ENCODE data around the gene SRGAP2B. TPM values are rescaled to one million over a fixed set of nuclear protein-coding genes. Genes with fewer than 3 reads are reported as not detected.
"Not testable (repeated sequence)": the region's sequence is repeated elsewhere in the genome, so short reads cannot be mapped to it uniquely, and the experiment has no call there.

SRGAP2B gene
- total and polyA plus RNA-seq, 2 of the 4 experiments (the other 2 are of a cell fraction): 15.9 to 50.7 TPM

DNA sequence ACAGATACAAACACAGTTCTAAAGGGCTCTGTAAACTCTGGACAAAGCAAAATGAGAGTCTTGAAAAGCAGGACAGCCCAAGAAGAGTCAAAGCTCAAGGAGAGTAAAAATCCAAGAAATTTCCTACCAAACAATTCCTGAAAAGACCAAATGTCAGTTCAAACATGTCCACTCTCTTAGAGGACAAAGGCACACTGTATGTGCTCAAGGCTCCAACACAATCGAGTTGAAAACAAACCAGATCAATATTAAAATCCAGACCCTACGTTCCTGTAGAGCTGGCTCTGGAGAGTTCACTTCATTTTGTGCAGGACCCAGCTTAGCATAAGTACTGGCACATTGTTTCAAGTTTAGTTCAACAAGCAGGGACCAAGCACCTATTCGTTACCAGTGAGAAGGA, 90.0 kb downstream of the SRGAP2B start:
- dilution Hi-C loops (cut with HindIII; ENCODE audit: low sequenced_read_pairs, unreplicated experiment); ATAC-seq (ENCODE audit: low read depth); H2BK15ac ChIP-seq (ENCODE audit: low read depth, low read length); H4K91ac ChIP-seq (ENCODE audit: insufficient read depth, low read depth, low read length); H4K20me1 ChIP-seq (ENCODE audit: insufficient read depth, low read length); H2AK9ac ChIP-seq (replicated peaks; ENCODE audit: low read depth, low read length, poor library complexity); H3K23ac ChIP-seq (ENCODE audit: low read depth, low read length); H2BK5ac ChIP-seq (ENCODE audit: low read depth, low read length, poor library complexity, severe bottlenecking); H2AK5ac ChIP-seq (ENCODE audit: low read depth, low read length); H4K8ac ChIP-seq (ENCODE audit: low read depth in 2 of 2, low read length in 2 of 2); H3K9ac ChIP-seq (ENCODE audit: low read depth, low read length); H3K27me3 ChIP-seq (ENCODE audit: control insufficient read depth, insufficient read depth, low read length); H3K4me3 ChIP-seq (ENCODE audit: insufficient read depth, low read depth, low read length); H3K56ac ChIP-seq (ENCODE audit: extremely low read depth, insufficient read depth, low read length); H2BK20ac ChIP-seq (ENCODE audit: low read depth, low read length); CTCF ChIA-PET; H3K27ac ChIP-seq (ENCODE audit: insufficient read depth, low read length); H2AFZ ChIP-seq (replicated peaks; ENCODE audit: low read length, poor library complexity); H3K79me1 ChIP-seq (ENCODE audit: low read depth in 1 of 2, low read length in 2 of 2); H3K14ac ChIP-seq (replicated peaks; ENCODE audit: low read depth, low read length); H3K18ac ChIP-seq (ENCODE audit: low read depth, low read length); H3K4me1 ChIP-seq (ENCODE audit: control insufficient read depth, insufficient read depth, low read length); H3K4me2 ChIP-seq (ENCODE audit: low read depth, low read length); POLR2A ChIA-PET (ENCODE audit: unreplicated experiment); H3K9me1 ChIP-seq (ENCODE audit: insufficient read depth, low read length); H2BK120ac ChIP-seq (ENCODE audit: low read depth, low read length); H4K5ac ChIP-seq (ENCODE audit: low read depth, low read length); H3K4ac ChIP-seq (ENCODE audit: low read depth, low read length); H3K36me3 ChIP-seq (ENCODE audit: control insufficient read depth, insufficient read depth, low read length); H3K9me3 ChIP-seq (ENCODE audit: control insufficient read depth, insufficient read depth, low read length); intact Hi-C loops (cut with micrococcal nuclease); BruUV-seq (replicated peaks); DNase-seq; in situ Hi-C loops (cut with MboI; ENCODE audit: low sequenced_read_pairs): not testable (repeated sequence)
- no CpG with 5 or more reads among the region's 3 CpGs for WGBS, 2 experiments (ENCODE audit: extremely low coverage in 2 of 2, insufficient read length in 1 of 2)

DNA sequence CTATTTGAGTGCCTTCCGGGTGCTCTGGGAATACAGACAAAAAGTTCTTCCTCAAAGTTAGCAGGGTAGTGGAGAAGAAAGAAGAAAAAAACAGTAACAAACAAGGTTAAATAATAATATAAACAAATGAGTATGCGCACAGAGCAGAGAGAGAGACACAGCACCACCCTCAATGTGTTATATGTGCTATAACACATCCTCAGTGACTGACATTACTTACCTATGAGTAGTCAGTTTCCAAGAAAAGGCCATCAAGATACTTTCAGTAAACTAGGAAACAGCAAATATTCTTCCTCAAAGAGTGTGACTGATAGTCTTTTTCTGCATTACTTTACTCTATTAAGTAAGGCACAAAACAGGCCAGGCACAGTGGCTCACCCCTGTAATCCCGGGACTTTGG, 93.7 kb downstream of the SRGAP2B start:
- dilution Hi-C loops (cut with HindIII; ENCODE audit: low sequenced_read_pairs, unreplicated experiment); H4K5ac ChIP-seq (ENCODE audit: low read depth, low read length); H3K27me3 ChIP-seq (ENCODE audit: control insufficient read depth, insufficient read depth, low read length); H2AK9ac ChIP-seq (replicated peaks; ENCODE audit: low read depth, low read length, poor library complexity); H3K4me1 ChIP-seq (ENCODE audit: control insufficient read depth, insufficient read depth, low read length); H2AK5ac ChIP-seq (ENCODE audit: low read depth, low read length); ATAC-seq (ENCODE audit: low read depth); H2BK5ac ChIP-seq (ENCODE audit: low read depth, low read length, poor library complexity, severe bottlenecking); H3K9me1 ChIP-seq (ENCODE audit: insufficient read depth, low read length); H3K56ac ChIP-seq (ENCODE audit: extremely low read depth, insufficient read depth, low read length); H2AFZ ChIP-seq (replicated peaks; ENCODE audit: low read length, poor library complexity); H3K79me1 ChIP-seq (ENCODE audit: low read depth in 1 of 2, low read length in 2 of 2); H3K36me3 ChIP-seq (ENCODE audit: control insufficient read depth, insufficient read depth, low read length); H3K4ac ChIP-seq (ENCODE audit: low read depth, low read length); intact Hi-C loops (cut with micrococcal nuclease); H3K9ac ChIP-seq (ENCODE audit: low read depth, low read length); H3K14ac ChIP-seq (replicated peaks; ENCODE audit: low read depth, low read length); H3K27ac ChIP-seq (ENCODE audit: insufficient read depth, low read length); H3K9me3 ChIP-seq (ENCODE audit: control insufficient read depth, insufficient read depth, low read length); H3K4me2 ChIP-seq (ENCODE audit: low read depth, low read length); H3K23ac ChIP-seq (ENCODE audit: low read depth, low read length); CTCF ChIA-PET; H4K91ac ChIP-seq (ENCODE audit: insufficient read depth, low read depth, low read length); H3K18ac ChIP-seq (ENCODE audit: low read depth, low read length); DNase-seq; H2BK120ac ChIP-seq (ENCODE audit: low read depth, low read length); in situ Hi-C loops (cut with MboI; ENCODE audit: low sequenced_read_pairs); POLR2A ChIA-PET (ENCODE audit: unreplicated experiment); H4K20me1 ChIP-seq (ENCODE audit: insufficient read depth, low read length); H2BK20ac ChIP-seq (ENCODE audit: low read depth, low read length); H2BK15ac ChIP-seq (ENCODE audit: low read depth, low read length); H4K8ac ChIP-seq (ENCODE audit: low read depth in 2 of 2, low read length in 2 of 2); H3K4me3 ChIP-seq (ENCODE audit: insufficient read depth, low read depth, low read length); BruUV-seq (replicated peaks): not testable (repeated sequence)
- no CpG with 5 or more reads among the region's 3 CpGs for WGBS, 2 experiments (ENCODE audit: extremely low coverage in 2 of 2, insufficient read length in 1 of 2)
